ENCODE measurements around the gene PDE9A. TPM values are rescaled to one million over a fixed set of nuclear protein-coding genes. Genes with fewer than 3 reads are reported as not detected.

Gene PDE9A
- total RNA-seq, 1 donor = 9.5 TPM

DNA sequence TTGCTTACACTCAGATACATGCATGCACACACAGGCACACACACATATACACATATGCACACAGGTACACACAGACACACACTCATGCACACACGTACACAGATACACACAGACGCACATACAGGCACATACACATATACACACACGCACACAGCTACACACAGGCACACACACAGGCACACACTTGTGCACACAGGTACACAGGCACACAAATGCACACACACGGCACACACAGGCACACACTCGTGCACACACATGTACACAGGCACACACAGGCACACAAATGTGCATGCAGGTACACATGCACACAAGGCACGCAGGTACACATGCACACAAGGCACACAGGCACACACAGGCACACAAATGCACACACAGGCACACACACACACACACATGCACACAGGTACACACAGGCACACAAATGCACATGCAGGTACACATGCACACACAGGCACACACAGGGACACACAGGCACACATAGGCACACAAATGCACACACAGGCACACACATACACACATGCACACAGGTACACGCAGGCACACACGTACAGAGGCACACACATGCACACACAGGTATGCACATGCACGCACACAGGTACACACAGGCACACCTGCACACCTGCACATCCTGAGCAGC lies 115.9 kb downstream of the PDE9A start:
- no peak overlapping the region for H3K4me3 ChIP-seq (ENCODE audit: low read depth, low read length)
- no peak for DNase-seq (ENCODE audit: low read depth)
- TF ChIP-seq, protein P1, sequence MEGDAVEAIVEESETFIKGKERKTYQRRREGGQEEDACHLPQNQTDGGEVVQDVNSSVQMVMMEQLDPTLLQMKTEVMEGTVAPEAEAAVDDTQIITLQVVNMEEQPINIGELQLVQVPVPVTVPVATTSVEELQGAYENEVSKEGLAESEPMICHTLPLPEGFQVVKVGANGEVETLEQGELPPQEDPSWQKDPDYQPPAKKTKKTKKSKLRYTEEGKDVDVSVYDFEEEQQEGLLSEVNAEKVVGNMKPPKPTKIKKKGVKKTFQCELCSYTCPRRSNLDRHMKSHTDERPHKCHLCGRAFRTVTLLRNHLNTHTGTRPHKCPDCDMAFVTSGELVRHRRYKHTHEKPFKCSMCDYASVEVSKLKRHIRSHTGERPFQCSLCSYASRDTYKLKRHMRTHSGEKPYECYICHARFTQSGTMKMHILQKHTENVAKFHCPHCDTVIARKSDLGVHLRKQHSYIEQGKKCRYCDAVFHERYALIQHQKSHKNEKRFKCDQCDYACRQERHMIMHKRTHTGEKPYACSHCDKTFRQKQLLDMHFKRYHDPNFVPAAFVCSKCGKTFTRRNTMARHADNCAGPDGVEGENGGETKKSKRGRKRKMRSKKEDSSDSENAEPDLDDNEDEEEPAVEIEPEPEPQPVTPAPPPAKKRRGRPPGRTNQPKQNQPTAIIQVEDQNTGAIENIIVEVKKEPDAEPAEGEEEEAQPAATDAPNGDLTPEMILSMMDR (IDR thresholded peaks at IDR 0.05; ENCODE audit: insufficient read depth, low read depth, low read length) = no peak

DNA sequence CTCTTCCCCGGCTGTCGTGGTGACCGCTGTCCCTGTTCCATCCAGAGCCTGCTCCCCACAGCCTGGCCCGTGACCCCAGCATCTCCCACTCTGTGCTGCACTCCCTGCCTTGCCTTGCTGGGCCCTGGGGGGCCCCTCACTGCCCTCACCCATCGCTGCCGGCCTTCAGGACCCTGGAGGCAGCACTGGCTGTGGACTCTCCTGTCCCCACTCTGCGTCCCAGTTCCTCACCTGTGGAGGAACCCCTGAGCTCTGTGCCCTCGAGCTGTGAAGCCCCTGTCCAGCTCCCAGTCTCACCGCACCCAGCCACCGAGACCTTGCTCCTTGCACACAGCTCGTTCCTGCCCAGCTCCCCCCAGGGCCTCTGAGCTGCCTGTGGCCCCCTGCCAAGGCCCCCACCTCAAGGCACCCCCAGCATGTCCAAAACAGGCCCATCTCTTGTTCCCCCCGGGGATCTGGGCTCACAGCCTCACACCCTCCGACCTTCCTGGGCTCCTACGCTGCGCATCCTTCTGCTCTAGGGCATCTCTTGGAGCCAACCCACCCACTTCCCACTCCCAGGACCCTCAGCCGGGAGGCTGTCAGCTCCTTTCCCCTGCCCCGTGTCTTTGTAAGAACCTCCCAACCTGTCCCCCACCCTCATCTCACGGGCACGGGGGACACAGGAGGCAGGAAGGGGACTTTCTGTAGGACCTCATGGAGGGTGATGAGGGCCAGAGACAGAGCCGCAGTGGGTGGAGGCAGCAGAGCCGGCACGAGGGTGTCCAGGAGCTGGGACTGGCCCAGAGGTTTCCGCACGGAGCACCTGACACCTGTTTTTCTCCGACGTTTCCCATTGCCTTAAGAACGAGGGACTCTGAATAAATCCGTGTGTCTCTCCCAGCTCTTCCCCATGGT lies 116.6 kb downstream of the PDE9A start:
- H3K4me3 ChIP-seq (ENCODE audit: low read depth, low read length) = no peak overlapping the region
- TF ChIP-seq, protein P1 (IDR thresholded peaks at IDR 0.05; ENCODE audit: insufficient read depth, low read depth, low read length) = no peak
- DNase-seq (ENCODE audit: low read depth) = no peak

DNA sequence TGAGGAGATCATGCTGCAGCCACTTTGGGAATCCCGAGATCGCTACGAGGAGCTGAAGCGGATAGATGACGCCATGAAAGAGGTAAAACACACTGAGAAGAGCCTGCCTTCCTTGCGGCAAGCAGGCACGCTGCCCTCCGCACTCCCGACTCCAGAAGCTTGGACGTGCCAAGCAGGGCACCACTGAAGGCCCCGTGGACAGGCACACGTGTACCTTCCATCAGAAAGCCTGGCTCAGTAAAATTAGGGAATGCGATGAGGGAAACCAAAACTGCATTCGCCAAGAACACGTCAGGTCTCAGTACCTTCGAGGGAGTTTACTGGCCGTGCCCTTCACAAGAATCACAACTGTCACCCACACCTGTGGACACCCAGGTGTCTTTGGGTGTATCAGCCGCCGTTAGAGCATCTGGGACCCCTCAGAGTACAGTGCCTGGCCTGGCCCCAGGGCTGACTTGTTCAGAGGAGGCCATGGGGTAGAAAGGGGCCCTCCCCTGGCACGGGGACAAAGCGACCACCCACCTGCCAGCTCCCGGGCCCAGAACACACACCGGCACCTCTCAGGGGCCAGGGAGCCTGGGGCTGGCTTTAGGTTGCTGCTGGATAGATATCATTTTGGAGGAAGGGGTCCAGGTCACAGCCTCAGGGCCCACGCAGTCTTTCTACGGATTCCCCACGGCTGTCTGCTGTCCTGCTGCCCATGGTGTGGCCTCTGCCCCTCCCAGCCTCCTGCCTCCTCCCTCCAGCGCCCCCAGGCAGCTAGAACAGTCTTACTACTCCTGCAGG lies 117.5 kb downstream of the PDE9A start:
- TF ChIP-seq, protein P1 (IDR thresholded peaks at IDR 0.05; ENCODE audit: insufficient read depth, low read depth, low read length) = no peak
- no peak overlapping the region for H3K4me3 ChIP-seq (ENCODE audit: low read depth, low read length)
- DNase-seq (ENCODE audit: low read depth) = no peak

DNA sequence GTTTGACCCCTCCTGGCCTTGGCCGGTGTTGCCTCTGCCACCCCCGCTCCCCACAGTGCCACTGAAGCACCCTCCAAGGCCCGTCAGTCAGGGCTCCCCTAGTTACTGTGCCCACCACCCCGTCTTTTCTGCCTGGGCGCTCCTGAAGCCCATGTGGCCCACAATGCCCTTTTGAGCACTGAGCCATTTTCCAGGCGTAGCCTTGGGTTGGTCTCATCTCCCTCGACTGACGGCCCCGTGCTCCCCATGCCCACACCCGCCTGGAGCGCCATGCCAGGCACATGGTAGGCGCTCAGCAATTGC lies 118.0 kb downstream of the PDE9A start:
- TF ChIP-seq, protein P1 (IDR thresholded peaks at IDR 0.05; ENCODE audit: insufficient read depth, low read depth, low read length) = no peak
- H3K4me3 ChIP-seq (ENCODE audit: low read depth, low read length) = no peak overlapping the region
- DNase-seq (ENCODE audit: low read depth) = no peak

DNA sequence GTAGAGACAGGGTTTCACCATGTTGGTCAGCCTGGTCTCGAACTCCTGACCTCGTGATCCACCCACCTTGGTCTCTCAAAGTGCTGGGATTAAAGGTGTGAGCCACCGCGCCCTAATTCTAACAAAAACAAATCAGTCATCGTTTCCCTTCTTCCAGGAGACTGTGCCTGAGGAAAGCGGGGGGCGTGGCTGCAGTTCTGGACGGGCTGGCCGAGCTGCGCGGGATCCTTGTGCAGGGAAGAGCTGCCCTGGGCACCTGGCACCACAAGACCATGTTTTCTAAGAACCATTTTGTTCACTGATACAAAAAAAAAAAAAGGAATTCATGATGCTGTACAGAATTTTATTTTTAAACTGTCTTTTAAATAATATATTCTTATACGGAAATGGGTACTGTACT lies 121.7 kb downstream of the PDE9A start:
- DNase-seq (ENCODE audit: low read depth) = no peak
- TF ChIP-seq, protein P1 (IDR thresholded peaks at IDR 0.05; ENCODE audit: insufficient read depth, low read depth, low read length) = no peak

DNA sequence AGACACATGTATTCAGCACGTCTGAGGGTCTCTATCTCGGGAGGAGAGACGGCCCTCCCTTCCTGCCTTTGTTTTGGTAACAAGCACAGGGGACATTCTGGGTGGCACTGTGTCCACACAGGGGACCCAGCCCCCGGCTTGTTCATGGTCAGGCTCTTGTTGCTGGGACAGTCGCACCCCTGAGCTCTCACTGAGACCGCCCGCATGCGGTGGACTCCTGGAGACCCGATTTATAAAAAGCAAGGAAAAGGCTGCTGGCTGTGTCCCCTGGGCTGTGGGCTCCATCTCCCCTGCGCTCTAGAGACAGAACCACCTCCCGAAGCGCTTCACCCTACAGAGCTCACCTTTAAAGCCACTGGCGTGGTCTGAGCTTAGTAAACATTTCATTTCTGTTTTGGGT lies 122.5 kb downstream of the PDE9A start:
- H3K4me3 ChIP-seq (ENCODE audit: low read depth, low read length) = no peak overlapping the region
- TF ChIP-seq, protein P1 (IDR thresholded peaks at IDR 0.05; ENCODE audit: insufficient read depth, low read depth, low read length) = no peak
- DNase-seq (ENCODE audit: low read depth) = no peak

More for the DNA sequence above, 121.7 kb downstream of the PDE9A start:
- no peak overlapping the region for H3K4me3 ChIP-seq (ENCODE audit: low read depth, low read length)
